CD4-positive, alpha-beta T cell treated with Interleukin-6 at 100 ng/mL for 8 hours (primary cell): ENCODE data around the gene SERPINB5.
"Not testable (repeated sequence)": the region's sequence is repeated elsewhere in the genome, so short reads cannot be mapped to it uniquely, and the experiment has no call there.

Source experiments
- DNase-seq: peaks from one replicate; pipeline ENCODE4 v3.0.0-alpha.2; 2020; ENCODE audit warnings: mixed read lengths, low spot score

The SERPINB5 gene

GRCh38 chr18:63476668-63477067 is at the start of gene SERPINB5:
SERPINB5 (plus strand) TSS chr18:63476958; CDS start chr18:63484429, 7,471 bp downstream.
- no peak for DNase-seq

- DNase-seq = no peak
Measured at GRCh38 chr18:63427558-63427957, 49.2 kb upstream of the SERPINB5 start.

- DNase-seq = no peak
Measured at GRCh38 chr18:63430526-63430925, 46.2 kb upstream of the SERPINB5 start.

- no peak for DNase-seq
Measured at GRCh38 chr18:63431180-63431579, 45.6 kb upstream of the SERPINB5 start.

- no peak for DNase-seq
Measured at GRCh38 chr18:63433334-63433866, 43.4 kb upstream of the SERPINB5 start.

GRCh38 chr18:63438181-63438580 is 38.6 kb upstream of the SERPINB5 start:
- no peak for DNase-seq

GRCh38 chr18:63439334-63439733 is 37.4 kb upstream of the SERPINB5 start:
- DNase-seq = peak; percentile 54

GRCh38 chr18:63440219-63440618 is 36.5 kb upstream of the SERPINB5 start:
- DNase-seq = no peak

- no peak for DNase-seq
Measured at GRCh38 chr18:63440881-63441280, 35.9 kb upstream of the SERPINB5 start.

- no peak for DNase-seq
Measured at GRCh38 chr18:63443829-63444228, 32.9 kb upstream of the SERPINB5 start.

GRCh38 chr18:63444580-63444979 is 32.2 kb upstream of the SERPINB5 start:
- DNase-seq = no peak

GRCh38 chr18:63445037-63445436 is 31.7 kb upstream of the SERPINB5 start:
- no peak for DNase-seq

- DNase-seq = no peak
Measured at GRCh38 chr18:63446266-63446665, 30.5 kb upstream of the SERPINB5 start.

GRCh38 chr18:63447066-63447465 is 29.7 kb upstream of the SERPINB5 start:
- no peak for DNase-seq

GRCh38 chr18:63449426-63449825 is 27.3 kb upstream of the SERPINB5 start:
- DNase-seq = no peak

GRCh38 chr18:63451799-63452660 is 24.7 kb upstream of the SERPINB5 start:
- DNase-seq = no peak

GRCh38 chr18:63452751-63453150 is 24.0 kb upstream of the SERPINB5 start:
- DNase-seq = not testable (repeated sequence)

- no peak for DNase-seq
Measured at GRCh38 chr18:63454497-63454896, 22.3 kb upstream of the SERPINB5 start.

GRCh38 chr18:63457977-63458376 is 18.8 kb upstream of the SERPINB5 start:
- no peak for DNase-seq

- DNase-seq = no peak
Measured at GRCh38 chr18:63460414-63460813, 16.3 kb upstream of the SERPINB5 start.

- DNase-seq = no peak
Measured at GRCh38 chr18:63464434-63464833, 12.3 kb upstream of the SERPINB5 start.

- no peak for DNase-seq
Measured at GRCh38 chr18:63465059-63465458, 11.7 kb upstream of the SERPINB5 start.

- DNase-seq = no peak
Measured at GRCh38 chr18:63467699-63468098, 9.1 kb upstream of the SERPINB5 start.

GRCh38 chr18:63468575-63468974 is 8.2 kb upstream of the SERPINB5 start:
- no peak for DNase-seq
